NCI-H2081 (cell line): Measurements from ENCODE around the gene R3HDM2.

Experiments
- DNase-seq, 2 experiments: peaks; one replicate each; lab custom pipeline; 2025; lab: John Stamatoyannopoulos, UW

The R3HDM2 gene

DNA sequence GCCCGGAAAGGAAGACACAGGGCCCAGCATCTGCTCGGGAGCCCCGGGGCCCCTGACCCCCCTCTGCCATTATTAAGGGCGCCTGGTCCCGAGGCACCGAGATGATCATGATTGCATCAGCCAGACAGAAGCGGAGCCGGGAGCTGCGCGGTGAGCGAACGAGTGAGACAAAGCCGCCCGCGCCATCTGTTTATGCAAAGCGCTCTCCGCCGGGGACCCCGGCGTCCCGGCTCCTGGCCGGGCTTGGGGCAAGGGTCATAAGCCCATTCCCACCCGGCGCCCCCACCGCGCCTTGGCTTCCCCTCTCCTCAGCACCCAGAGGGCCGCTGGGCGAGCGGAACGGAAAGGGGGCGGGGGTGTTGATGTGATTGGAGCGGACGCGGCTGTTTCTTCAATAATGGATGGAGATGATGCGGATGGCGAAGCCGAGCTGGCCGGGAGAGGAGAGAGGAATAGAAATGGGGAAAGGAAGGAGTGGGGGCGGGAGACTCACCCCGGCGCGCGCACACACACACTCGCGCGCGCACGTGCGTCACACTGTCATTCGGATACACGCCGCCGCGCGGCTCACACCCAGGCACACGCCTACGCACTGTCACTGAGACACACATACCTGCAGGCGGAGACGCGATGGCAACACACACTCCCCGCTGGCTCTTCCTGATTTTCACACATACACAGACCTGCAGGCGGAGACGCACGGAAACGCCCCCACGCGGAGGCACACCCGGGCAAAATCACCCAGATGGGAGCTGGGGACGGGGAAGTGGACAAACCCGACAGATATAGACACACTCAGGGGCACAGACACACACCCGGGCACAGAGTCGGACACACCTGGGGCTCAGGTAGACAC lies 190.5 kb downstream of the R3HDM2 start:
- DNase-seq, result peak; percentile 58 to 75

DNA sequence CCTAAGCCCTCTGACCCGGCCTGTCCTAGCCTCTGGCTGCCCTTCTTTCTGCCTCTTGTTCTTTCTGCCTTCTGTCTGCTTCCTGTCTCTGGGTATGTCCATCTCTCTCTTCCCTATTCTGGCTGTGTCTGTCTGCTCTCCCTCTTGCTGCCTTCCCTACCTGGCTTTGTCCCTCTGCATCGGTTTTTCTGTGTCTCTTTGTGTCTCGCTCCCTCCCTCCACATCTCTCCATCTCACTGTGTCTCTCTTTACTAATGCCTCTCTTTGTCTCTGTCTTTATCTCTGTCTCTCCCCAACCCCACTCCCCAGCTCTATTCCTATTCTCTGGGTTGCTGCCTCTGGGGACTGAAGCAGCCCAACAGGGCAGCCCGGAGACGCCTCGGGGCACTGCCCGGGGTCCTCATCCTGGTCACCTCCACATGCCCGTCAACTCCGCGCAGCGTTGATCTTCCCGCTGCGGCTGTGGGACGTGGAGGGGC lies 191.2 kb downstream of the R3HDM2 start:
- no peak for DNase-seq

DNA sequence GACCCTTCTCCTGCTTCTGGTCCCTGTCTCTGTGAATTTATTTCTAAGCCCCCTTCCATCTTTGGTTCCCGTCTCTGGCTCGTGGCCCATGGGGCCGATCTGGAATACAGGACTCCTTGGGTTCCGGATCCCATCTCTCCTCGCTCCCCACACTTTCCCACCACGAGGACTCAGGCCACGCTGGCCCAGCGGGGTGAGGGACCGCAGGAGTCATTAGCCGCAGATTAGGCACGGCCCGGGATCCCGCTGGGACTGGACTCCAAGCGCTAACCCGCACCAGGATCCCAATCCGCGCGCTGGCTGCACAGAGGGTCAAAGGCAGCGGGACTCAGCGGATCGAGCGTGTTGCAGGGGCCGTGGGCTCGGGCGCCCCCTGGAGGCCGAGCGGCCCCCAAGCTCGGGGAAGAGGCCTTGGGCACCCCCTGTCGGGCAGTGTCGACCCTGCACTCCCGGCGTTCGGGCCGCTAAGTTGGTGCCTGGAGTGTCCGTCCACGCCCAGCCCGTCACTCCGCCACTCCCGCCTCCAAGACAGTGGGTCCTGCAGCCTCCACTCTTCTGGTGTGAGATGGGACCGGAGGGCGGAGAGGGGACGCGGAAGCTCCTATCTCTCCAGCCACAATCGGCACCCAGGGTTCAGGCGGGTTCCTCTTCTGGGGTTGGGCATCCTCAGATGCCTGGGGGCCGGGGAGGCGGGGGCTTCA lies 191.8 kb downstream of the R3HDM2 start:
- peak; percentile 78 to 83 for DNase-seq

DNA sequence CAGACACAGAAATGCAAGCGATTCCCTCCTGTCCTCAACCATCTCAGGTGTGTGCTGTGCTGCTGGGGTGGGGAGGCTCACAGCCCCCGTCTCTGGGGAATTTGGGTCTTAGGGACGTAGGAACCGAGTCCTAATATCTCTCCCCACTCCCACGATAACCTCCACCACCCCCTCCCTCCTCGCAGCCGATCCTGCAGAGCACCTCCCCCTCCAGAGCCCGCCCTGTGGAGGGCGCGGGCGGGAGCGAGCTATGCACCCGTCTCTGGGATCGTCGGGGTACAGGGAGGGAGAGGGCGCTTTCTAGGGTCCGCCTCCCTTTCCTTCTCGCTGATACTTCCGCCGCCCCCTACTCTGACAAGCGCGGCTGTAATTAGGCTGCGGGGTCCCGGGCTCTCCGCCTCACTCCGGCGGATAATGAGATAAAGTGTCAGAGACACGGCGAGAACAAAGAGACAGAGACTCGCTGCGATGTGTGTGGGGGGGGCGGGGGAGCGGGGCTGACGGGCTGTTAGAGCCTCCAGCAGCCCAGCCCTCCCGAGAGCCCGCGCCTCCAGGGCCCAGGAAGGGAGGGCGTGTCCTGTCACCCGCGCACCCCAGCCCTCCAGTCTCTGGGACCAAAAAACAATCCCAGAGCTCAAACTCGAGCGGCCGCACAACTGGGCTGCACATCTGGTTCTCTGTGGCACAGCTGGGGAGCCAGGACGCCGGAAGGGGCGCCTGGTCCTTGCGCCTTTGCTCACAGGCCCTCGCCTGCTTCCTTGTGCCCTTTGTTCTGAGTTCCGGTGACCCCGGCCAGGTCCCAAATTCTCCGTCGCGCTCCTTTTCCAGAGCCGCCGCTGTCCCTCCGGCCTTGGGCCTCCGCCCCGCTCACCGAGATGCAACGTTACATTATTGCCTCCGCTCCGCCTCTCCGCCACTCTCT lies 192.7 kb downstream of the R3HDM2 start:
- peak; percentile 40 to 42 for DNase-seq

DNA sequence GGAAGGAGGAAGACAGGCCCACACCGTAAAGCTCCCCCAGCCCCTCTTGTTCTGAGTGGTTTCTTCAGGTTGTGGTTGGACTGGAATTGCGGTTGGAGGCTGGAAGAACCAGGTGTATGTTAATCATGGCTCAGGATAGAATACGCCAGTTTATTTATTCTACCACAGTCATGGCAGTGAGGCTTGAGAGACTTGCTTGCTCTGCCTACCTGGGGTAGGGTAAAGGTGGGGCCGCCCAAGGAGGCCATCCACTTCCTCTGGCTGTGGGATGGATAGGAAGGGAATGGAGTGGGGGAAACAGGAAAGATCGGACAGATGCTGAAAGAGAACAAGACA lies 193.3 kb downstream of the R3HDM2 start:
- DNase-seq, result no peak

DNA sequence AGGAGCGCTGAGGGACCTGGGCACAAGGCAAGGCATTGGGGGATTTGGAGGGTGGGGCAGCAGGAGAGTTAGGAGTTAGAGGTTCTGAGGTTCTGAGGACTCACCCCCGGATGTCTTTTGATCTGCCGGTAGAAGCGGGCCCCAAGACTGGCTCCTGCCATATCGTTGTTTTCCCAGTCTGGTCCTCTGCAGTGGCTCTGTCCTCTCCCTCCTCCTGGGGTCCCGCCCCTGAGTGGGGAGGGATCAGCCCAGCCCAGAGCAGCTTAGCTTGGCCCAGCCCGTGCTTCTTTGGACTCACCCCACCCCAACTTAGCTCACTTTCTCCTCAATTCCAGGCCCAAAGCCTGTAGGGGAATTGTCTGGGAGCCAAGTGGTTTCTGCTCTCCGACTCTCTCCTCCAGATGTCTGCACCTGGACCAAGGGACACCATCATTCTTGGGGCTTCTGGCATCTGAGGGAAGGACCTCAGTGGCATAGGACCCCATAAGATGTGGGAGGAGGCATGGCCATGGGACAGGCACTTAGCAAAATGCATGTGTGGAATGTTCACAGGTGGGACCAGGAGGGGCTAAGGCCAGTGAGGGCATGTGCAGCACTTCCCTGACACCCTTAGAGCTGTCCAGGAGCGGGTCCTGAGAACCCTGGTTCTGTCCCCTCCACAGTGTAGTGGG lies 193.8 kb downstream of the R3HDM2 start:
- no peak for DNase-seq

DNA sequence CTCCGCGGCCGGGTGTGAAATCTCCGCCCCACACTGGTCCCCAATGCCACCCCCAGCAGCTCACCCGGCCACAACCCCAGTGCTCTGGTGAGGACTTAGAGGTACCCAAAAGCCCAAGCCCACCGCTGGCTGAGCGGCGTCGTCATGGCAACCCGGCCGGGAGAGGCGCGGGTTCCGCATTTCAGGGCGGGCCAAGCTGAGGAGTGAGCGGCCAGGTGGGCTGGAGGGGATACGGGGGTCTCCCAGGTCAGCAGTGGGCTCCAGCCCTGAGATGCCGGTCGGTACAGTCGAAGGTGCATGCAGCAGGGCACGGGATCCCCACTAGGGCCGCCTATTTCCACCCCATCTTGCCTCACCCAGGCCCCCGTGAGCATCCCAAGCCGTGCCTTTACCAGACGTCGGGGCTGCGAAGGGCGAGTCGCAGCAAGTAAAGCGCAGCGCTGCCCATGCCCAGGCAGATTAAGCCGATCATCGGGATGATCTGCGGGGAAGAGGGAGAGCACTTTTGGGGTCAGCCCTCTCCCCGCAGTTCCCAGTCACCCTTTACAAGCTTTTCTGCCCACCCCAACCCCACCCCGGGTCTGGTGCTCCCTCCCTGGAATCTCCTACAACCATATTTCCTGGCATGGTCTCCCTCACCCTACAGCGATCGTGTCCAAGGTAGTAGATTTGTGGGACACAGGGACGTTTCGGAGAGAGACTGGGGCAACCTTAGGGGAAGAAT lies 194.5 kb downstream of the R3HDM2 start:
- DNase-seq, result no peak

DNA sequence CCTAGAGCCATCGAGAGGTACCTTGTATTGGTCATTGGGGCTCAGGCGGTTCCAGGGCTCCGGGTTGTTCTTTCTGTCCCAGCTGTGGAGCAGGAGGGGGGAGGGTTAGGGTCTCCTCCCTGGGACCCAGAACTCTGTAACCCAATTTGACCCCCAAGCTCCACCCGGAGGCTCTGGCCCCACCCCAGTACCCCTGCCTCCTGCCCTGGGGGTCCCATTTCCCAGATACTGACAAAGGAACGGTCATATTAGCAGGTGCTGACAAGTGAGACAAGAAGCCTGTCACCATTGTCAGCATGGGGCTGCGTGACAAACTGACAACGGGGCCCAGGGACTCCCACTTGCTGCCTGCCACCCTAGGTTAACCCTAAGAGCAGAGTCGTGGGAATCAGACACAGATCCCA lies 195.1 kb downstream of the R3HDM2 start:
- DNase-seq, result no peak

DNA sequence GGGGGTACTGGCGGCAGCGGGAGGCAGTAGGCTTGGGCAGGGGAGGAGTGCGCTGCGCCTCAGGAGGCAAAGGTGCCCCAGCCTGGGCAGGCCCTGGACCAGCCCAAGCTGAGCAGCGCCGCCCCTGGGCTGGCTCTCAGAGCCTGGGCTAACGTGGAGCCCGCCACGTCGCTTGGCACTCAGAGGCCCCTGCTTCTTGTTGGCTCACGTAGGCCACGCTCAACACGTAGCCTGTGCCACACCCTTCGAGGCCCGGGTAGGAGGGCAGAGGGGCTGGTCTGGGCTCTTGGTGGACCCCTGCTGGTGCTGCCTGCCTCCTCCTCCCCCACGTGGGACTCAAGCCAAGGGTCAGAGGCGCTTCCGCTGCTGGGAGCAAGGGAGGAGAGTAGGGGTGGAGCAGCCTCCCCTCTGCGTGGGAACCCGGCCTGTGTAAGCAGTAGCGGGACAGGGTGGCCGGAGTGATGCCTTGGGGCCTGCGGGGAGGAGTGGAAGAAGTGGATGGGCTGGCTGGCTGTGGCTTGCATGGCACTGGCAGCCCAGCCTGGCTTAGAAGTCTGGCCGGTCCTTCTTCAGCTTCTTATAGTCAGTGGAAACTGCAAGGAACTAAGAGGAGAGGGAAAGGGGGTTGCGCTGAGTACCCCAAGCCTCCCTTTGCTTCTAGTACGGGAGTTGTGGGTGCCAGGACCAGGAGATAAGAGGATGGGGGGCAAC lies 195.7 kb downstream of the R3HDM2 start:
- peak in 1 of 2 experiments; percentile 43 for DNase-seq

DNA sequence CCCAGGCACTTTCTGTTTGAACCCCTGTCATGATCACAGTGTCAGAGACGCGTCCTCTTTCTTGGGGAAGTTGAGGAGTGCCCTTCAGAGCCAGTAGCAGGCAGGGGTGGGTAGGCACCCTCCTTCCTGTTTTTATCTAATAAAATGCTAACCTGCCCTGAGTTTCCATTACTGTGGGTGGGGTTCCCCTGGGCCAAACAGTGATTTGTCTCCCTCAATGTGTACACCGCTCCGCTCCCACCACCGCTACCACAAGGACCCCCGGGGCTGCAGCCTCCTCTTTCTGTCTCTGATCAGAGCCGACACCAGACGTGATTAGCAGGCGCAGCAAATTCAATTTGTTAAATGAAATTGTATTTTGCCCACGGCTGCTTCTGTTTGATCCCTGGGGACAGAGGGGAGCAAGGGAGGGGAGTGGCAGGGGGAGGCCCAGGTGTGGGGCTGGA lies 196.2 kb downstream of the R3HDM2 start:
- DNase-seq, result no peak

DNA sequence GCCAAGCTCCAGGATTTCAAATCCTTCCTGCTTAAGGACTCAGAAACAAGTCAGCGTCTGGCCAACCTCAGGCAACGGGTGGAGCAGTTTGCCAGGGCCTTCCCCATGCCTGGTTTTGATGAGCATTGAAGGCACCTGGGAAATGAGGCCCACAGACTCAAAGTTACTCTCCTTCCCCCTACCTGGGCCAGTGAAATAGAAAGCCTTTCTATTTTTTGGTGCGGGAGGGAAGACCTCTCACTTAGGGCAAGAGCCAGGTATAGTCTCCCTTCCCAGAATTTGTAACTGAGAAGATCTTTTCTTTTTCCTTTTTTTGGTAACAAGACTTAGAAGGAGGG lies 196.6 kb downstream of the R3HDM2 start:
- no peak for DNase-seq

DNA sequence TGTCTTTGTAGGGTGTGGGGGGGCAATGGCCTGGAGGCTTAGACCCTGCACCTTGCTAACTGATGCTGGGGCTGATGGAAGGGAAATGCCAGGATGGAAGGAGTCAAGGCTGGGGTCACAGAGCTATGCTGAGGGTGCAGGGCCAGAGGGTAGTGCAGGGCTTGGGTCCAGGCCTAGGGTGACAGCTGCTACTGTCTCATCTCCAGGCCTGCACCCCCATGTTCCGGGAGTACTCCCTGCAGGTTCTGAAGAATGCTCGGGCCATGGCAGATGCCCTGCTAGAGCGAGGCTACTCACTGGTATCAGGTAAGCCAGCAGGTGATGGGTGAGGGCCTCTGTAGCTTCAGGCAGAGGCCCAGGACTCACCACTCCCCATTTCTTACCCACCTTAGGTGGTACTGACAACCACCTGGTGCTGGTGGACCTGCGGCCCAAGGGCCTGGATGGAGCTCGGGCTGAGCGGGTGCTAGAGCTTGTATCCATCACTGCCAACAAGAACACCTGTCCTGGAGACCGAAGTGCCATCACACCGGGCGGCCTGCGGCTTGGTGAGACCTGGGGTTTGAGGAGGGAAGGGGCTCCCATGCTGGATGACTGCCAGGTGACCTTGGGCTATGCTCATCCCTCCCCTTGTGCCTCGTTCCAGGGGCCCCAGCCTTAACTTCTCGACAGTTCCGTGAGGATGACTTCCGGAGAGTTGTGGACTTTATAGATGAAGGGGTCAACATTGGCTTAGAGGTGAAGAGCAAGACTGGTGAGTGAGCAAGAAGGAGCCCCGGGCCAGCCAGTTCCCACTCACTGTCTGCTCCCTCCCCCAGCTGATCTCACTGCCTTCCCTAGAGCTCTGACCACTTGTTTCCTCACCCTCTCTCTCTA lies 197.2 kb downstream of the R3HDM2 start:
- DNase-seq, result no peak

DNA sequence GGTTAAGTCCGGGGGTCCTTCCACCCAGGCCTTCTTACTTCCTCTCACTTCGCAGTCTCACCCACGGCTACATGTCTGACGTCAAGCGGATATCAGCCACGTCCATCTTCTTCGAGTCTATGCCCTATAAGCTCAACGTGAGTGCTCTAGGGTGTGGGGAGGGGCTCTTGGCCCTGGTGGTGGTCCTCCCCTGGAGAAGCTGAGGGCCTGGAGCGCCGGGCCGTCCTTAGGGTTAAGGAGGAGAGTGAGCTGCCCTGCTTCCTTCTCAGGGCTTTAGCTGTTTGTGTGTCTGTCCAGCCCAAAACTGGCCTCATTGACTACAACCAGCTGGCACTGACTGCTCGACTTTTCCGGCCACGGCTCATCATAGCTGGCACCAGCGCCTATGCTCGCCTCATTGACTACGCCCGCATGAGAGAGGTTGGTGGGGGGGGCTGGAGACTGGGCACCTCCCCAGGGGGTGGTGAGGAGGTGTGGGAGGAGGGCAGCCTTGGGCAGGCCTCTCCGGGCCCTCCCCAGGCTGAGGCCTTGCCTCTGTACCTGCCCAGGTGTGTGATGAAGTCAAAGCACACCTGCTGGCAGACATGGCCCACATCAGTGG lies 198.6 kb downstream of the R3HDM2 start:
- DNase-seq, result no peak

DNA sequence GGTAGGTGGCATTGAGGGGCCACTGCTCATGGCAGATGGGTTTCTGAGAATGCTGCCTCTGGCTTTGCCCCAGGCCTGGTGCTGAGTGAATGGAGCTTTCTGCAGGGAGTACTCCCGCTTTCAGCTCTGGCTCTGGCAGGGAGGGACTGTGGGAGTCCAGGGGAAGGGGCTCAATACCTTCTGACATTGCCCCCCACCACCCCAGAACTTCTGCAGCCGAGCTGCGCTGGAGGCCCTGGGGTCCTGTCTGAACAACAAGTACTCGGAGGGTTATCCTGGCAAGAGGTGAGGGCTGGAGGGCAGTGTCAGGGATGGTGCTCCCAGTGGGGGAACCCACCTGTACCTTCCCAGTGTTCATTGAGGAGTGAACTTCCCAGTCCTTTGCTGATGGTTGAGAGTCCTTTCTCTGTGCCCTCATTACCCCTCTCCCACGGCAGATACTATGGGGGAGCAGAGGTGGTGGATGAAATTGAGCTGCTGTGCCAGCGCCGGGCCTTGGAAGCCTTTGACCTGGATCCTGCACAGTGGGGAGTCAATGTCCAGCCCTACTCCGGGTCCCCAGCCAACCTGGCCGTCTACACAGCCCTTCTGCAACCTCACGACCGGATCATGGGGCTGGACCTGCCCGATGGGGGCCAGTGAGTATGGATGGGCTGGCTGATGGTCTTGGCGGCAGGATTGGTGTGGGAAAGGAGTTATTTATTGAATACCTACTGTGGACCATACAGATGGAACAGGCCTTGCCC lies 199.4 kb downstream of the R3HDM2 start:
- no peak for DNase-seq

DNA sequence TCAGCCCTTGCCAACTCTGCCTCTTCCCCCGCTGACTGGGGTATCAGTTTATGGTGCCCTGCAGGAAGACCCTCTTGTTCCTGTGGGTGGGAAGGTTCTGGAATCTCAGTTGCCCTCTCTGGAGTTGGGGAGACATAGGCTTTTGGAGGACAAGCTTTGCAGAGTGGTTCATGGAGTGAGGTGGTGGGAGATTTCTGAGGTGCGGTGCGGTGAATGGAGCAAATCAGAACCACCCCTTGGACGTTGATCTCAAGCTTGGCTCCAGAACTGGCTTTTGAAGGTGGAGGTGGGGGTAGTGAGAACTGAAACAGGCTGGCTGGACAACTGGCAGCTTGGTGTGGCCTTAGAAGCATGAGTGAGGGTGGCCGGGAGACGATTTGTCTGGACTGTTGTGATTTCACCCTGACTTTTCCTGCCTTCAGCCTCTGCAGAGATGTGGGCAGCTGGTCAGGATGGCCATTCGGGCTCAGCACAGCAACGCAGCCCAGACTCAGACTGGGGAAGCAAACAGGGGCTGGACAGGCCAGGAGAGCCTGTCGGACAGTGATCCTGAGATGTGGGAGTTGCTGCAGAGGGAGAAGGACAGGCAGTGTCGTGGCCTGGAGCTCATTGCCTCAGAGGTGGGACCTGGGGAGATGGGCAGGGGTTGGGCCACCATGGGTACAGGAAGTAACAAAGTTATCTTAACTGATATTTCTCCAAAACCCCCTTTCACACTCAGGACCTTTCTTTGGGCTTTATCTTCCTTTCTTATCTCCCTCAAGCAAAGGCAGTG lies 200.3 kb downstream of the R3HDM2 start:
- no peak for DNase-seq

DNA sequence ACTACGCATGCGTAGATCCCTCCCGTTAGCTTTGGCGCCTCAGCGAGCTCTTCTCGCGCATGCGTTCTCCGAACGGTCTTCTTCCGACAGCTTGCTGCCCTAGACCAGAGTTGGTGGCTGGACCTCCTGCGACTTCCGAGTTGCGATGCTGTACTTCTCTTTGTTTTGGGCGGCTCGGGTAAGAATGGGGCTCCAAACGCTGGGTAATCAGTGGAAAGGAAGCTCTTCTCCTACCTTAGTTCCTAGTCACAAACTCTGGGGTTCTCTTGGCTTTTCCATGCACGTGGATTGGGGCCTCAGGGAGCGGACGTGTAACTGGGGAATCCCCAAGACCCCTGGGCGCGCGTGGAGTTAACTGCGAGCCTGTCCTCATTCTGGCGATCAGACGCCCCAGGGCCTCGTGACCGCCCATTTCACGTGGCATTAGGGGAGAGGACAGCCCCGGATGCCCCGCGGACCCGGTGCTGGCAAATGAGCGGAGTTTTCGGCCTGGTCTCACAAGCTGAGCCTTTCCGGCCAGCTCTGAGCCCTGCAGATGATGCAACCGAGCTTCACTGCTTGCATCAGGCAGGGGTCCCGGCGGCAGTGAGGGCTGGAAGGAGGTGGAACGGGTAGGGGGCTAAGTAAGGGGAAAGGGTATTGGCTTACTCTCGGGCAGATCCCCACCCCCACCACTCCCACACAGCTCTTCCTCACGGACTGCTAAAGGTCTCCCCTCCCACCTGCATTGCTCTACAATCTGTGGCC lies 201.0 kb downstream of the R3HDM2 start, which contains the start of gene SHMT2:
TSS of gene SHMT2 (plus strand) at position 78 of the 747 bp plus-strand sequence. CDS start at position 146, 68 bp downstream.
- DNase-seq, result peak; percentile 94 to 97
